HG02943 (cell line): ENCODE measurements around the gene CEACAM21.

Experiments
- ATAC-seq: cut with Tn5 transposase; IDR thresholded peaks from one replicate; pipeline ENCODE4 v1.9.1; 2021; ENCODE audit warnings: mild to moderate bottlenecking, low read depth, moderate library complexity; ENCODE audit not compliant: unreplicated experiment

Gene CEACAM21

GRCh38 chr19:41584260-41584810 lies 8.4 kb downstream of the CEACAM21 start:
- ATAC-seq = no peak

- no peak for ATAC-seq
These were observed 9.0 kb downstream of the CEACAM21 start for GRCh38 chr19:41584931-41585330.

GRCh38 chr19:41586064-41586463 lies 10.1 kb downstream of the CEACAM21 start:
- no peak for ATAC-seq

GRCh38 chr19:41587101-41587837 lies 11.3 kb downstream of the CEACAM21 start:
- ATAC-seq = no peak

GRCh38 chr19:41587838-41588210 lies 11.9 kb downstream of the CEACAM21 start:
- ATAC-seq = no peak

GRCh38 chr19:41588497-41589209 lies 12.7 kb downstream of the CEACAM21 start:
- no peak for ATAC-seq

- no peak for ATAC-seq
These were observed 13.4 kb downstream of the CEACAM21 start for GRCh38 chr19:41589371-41589770.

GRCh38 chr19:41590936-41591335 lies 15.0 kb downstream of the CEACAM21 start:
- no peak for ATAC-seq

GRCh38 chr19:41591951-41592562 lies 16.1 kb downstream of the CEACAM21 start:
- no peak for ATAC-seq

- ATAC-seq = no peak
These were observed 19.4 kb downstream of the CEACAM21 start for GRCh38 chr19:41595258-41595889.

GRCh38 chr19:41595890-41596280 lies 19.9 kb downstream of the CEACAM21 start:
- ATAC-seq = no peak

- ATAC-seq = no peak
These were observed 21.7 kb downstream of the CEACAM21 start for GRCh38 chr19:41597600-41598041.

- no peak for ATAC-seq
These were observed 23.4 kb downstream of the CEACAM21 start for GRCh38 chr19:41599175-41599966.

GRCh38 chr19:41601771-41602170 lies 25.8 kb downstream of the CEACAM21 start:
- ATAC-seq = no peak

- ATAC-seq = no peak
These were observed 28.9 kb downstream of the CEACAM21 start for GRCh38 chr19:41604831-41605230.

GRCh38 chr19:41606215-41606837 lies 30.4 kb downstream of the CEACAM21 start:
- no peak for ATAC-seq

GRCh38 chr19:41607668-41608067 lies 31.7 kb downstream of the CEACAM21 start:
- ATAC-seq = no peak

- ATAC-seq = no peak
These were observed 34.8 kb downstream of the CEACAM21 start for GRCh38 chr19:41610789-41611188.

- ATAC-seq = no peak
These were observed 36.5 kb downstream of the CEACAM21 start for GRCh38 chr19:41612483-41612882.

- ATAC-seq = no peak
These were observed 39.2 kb downstream of the CEACAM21 start for GRCh38 chr19:41615207-41615606.
